Spleen (tissue), 11 donors: ENCODE measurements around the gene STAP2. TPM values are rescaled to one million over a fixed set of nuclear protein-coding genes. Genes with fewer than 3 reads are reported as not detected.

Experiments used
- DNase-seq: peaks from one replicate; pipeline ENCODE4 v3.0.0-alpha.2; 2020
- H3K27ac ChIP-seq, 8 donors: fragments of 200-600 bp; sonication (generic) in 7 of 8; 1 replicate in 4 of 8; 2 replicates in 4 of 8; pipeline versions ENCODE4 v1.5.0 to v1.8.0; 2016 to 2021; ENCODE audit warnings: inconsistent platforms in 4 of 8, mild to moderate bottlenecking in 4 of 8, moderate library complexity in 1 of 8
- H3K27me3 ChIP-seq, 7 donors: fragments of 200-600 bp; sonication (generic) in 6 of 7; replicated peaks in 1 of 7; 1 replicate in 4 of 7; 2 replicates in 3 of 7; pipeline versions ENCODE4 v1.5.0 to v1.8.0; 2016 to 2021; ENCODE audit warnings: inconsistent platforms in 3 of 7, mild to moderate bottlenecking in 1 of 7
- H3K36me3 ChIP-seq, 6 donors: fragments of 200-600 bp; sonication (generic) in 5 of 6; 1 replicate in 4 of 6; 2 replicates in 2 of 6; pipeline versions ENCODE4 v1.5.0 to v1.8.0; 2016 to 2021; ENCODE audit warnings: inconsistent platforms in 2 of 6
- H3K4me1 ChIP-seq, 6 donors: fragments of 200-600 bp; sonication (generic) in 5 of 6; 1 replicate in 3 of 6; 2 replicates in 3 of 6; pipeline versions ENCODE4 v1.5.0 to v1.8.0; 2016 to 2021; ENCODE audit warnings: inconsistent platforms in 3 of 6
- H3K4me3 ChIP-seq, 8 donors: fragments of 200-600 bp; sonication (generic) in 7 of 8; 1 replicate in 4 of 8; 2 replicates in 4 of 8; pipeline versions ENCODE4 v1.5.0 to v1.8.0; 2016 to 2021; ENCODE audit warnings: inconsistent platforms in 4 of 8, mild to moderate bottlenecking in 4 of 8, moderate library complexity in 2 of 8
- H3K9me3 ChIP-seq, 8 donors: fragments of 200-600 bp; sonication (generic) in 7 of 8; 1 replicate in 4 of 8; 2 replicates in 4 of 8; pipeline versions ENCODE4 v1.5.0 to v1.8.0; 2016 to 2021; ENCODE audit warnings: inconsistent platforms in 4 of 8
- CTCF ChIP-seq, 11 experiments: fragments of 200-600 bp in 7 of 11; fragments of 450-650 bp in 4 of 11; sonication (generic) in 4 of 11; IDR thresholded peaks in 8 of 11; conservative IDR thresholded peaks in 3 of 11; 1 replicate in 7 of 11; 2 replicates in 4 of 11; pipeline versions ENCODE4 v1.4.0 to v1.8.0; 2016 to 2021; ENCODE audit warnings: antibody characterized with exemption in 11 of 11, inconsistent platforms in 4 of 11, mild to moderate bottlenecking in 1 of 11
- POLR2A ChIP-seq, 3 donors: fragments of 450-650 bp; IDR thresholded peaks; one replicate each; pipeline ENCODE4 v1.5.1; 2017; ENCODE audit warnings: antibody characterized with exemption in 3 of 3, mild to moderate bottlenecking in 1 of 3
- POLR2AphosphoS5 ChIP-seq, 3 donors: sonication (generic); formaldehyde crosslinking; IDR thresholded peaks; one replicate each; pipeline ENCODE4 v1.5.1; 2017; ENCODE audit warnings: antibody characterized with exemption in 3 of 3
- WGBS, 5 donors: extraction: QIAGEN DNeasy Blood & Tissue Kit in 3 of 5; methylation state at CpG; one replicate each; pipeline versions ENCODE4 v1.1.5 to v1.1.7; 2013 to 2018; 5-methylcytosine and 5-hydroxymethylcytosine counted together
- intact Hi-C: fragments of 100-400 bp; cut with DNase I; formaldehyde crosslinking; loops from one replicate; pipeline ENCODE4 v1.15.0; 2023; ENCODE audit warnings: low total_unique reads
- polyA plus RNA-seq, 3 donors: library from polyadenylated mRNA; stranded (reverse); fragments of 200-250 nt; gene quantifications; one replicate each; pipeline ENCODE4 v1.2.1, GENCODE V29; 2013
- total RNA-seq, 7 donors: library from RNA; depleted of rRNA in 3 of 7; stranded (reverse); fragments of >200 nt in 3 of 7; fragmentation: NEBNext Ultra II Directional in 4 of 7; extraction: Animal tissue kit (Norgen Biotek cat#: 25700) in 4 of 7; gene quantifications; one replicate each; pipeline versions ENCODE4 v1.1.0 to v1.2.1, GENCODE V29; 2016 to 2021
- donor health status: healthy with polysubstance abuse.
- donor health status: DM: no; HTN: no; CAD: no; lungs with moderate emphysema.
- donor health status: DM: no; HTN: no; CAD: no.
- donor health status: Bipolar disorder and iron deficiency.
- donor health status: healthy.
- donor health status: DM: no; HTN: no; CAD: no.
- donor health status: DM: yes; HTN: yes; CAD: no.

The STAP2 gene
- total and polyA plus RNA-seq, 10 donors, result 0.79 to 5.1 (median 2.1) TPM; not detected in 1

GRCh38 chr19:4366666-4367335, 28.2 kb upstream of the STAP2 start:
- Histone ChIP-seq H3K9me3 (no peaks in the 10 kb centered on the region), H3K27ac (peak overlapping the region in 4 of 8 donors; percentile 85 to 92 (median 88)), H3K4me1 (peaks cover 42 to 55% (median 44%) of the 10 kb centered on the region in 6 donors), H3K4me3 (no peak overlapping the region), H3K36me3 (peaks cover 4 to 74% (median 50%) of the 10 kb centered on the region in 6 donors), H3K27me3 (no peaks in the 10 kb centered on the region)
- DNase-seq, result peak; percentile 63
- WGBS, 5 donors, result 91 to 95% (median 93%) methylated on average over 15 to 16 of the region's 16 CpGs
- no peak for TF ChIP-seq CTCF (IDR thresholded peaks at IDR 0.05 in 8 of 11, conservative IDR thresholded peaks at IDR 0.05 in 3 of 11)
- TF ChIP-seq POLR2AphosphoS5 (IDR thresholded peaks at IDR 0.05), result peak in 2 of 3 donors; percentile 5 to 50
- TF ChIP-seq POLR2A (IDR thresholded peaks at IDR 0.05), result no peak
- intact Hi-C loops, result no loop called here

- Histone ChIP-seq H3K4me1 (peaks cover 34 to 49% (median 36%) of the 10 kb centered on the region in 6 donors), H3K9me3 (no peaks in the 10 kb centered on the region), H3K36me3 (peaks cover 4 to 74% (median 58%) of the 10 kb centered on the region in 6 donors), H3K27me3 (no peaks in the 10 kb centered on the region), H3K27ac (peak overlapping the region in 3 of 8 donors; percentile 1 to 92 (median 87)), H3K4me3 (no peak overlapping the region)
- WGBS, 5 donors, result 89 to 97% (median 95%) methylated on average over 12 to 19 of the region's 19 CpGs
- intact Hi-C loops, result no loop called here
- DNase-seq, result peak; percentile 71
- no peak for TF ChIP-seq POLR2A (IDR thresholded peaks at IDR 0.05)
- peak in 1 of 3 donors; percentile 6 for TF ChIP-seq POLR2AphosphoS5 (IDR thresholded peaks at IDR 0.05)
Measured at GRCh38 chr19:4365791-4366665, 27.4 kb upstream of the STAP2 start.

GRCh38 chr19:4365341-4365740, 26.7 kb upstream of the STAP2 start:
- Histone ChIP-seq H3K27me3 (no peaks in the 10 kb centered on the region), H3K4me3 (no peak overlapping the region), H3K36me3 (peaks cover 4 to 79% (median 65%) of the 10 kb centered on the region in 6 donors), H3K27ac (peak overlapping the region in 1 of 8 donors; percentile 17), H3K9me3 (no peaks in the 10 kb centered on the region), H3K4me1 (peaks cover 27 to 46% (median 29%) of the 10 kb centered on the region in 6 donors)
- DNase-seq, result peak; percentile 73
- no peak for TF ChIP-seq CTCF (IDR thresholded peaks at IDR 0.05 in 8 of 11, conservative IDR thresholded peaks at IDR 0.05 in 3 of 11)
- TF ChIP-seq POLR2AphosphoS5 (IDR thresholded peaks at IDR 0.05), result peak; percentile 3 to 65 (median 37)
- intact Hi-C loops, result no loop called here
- WGBS, 5 donors, result 88 to 96% (median 93%) methylated on average over 8 to 16 of the region's 16 CpGs

- H3K9me3 ChIP-seq, result no peaks in the 10 kb centered on the region
- TF ChIP-seq POLR2A (IDR thresholded peaks at IDR 0.05) (no peak), POLR2AphosphoS5 (IDR thresholded peaks at IDR 0.05) (peak in 2 of 3 donors; percentile 12 to 13)
- H3K27me3 ChIP-seq, result no peaks in the 10 kb centered on the region
- no peak overlapping the region for H3K27ac ChIP-seq
- 91 to 96% (median 92%) methylated on average over 16 to 26 of the region's 26 CpGs for WGBS, 5 donors
- peaks cover 11 to 30% (median 13%) of the 10 kb centered on the region in 6 donors for H3K4me1 ChIP-seq
- DNase-seq, result peak; percentile 74
- H3K4me3 ChIP-seq, result no peak overlapping the region
- H3K36me3 ChIP-seq, result peaks cover 4 to 95% (median 81%) of the 10 kb centered on the region in 6 donors
- intact Hi-C loops, result no loop called here
Measured at GRCh38 chr19:4363571-4364304, 25.1 kb upstream of the STAP2 start.
